GM23338 (cell line): ENCODE data around the gene C14orf93. TPM values are rescaled to one million over a fixed set of nuclear protein-coding genes. Genes with fewer than 3 reads are reported as not detected.

Source experiments
- ATAC-seq: fragments of 200-7000 bp; cut with Tn5 transposase; 3 replicates; pipeline ENCODE4 v1.9.1; 2020
- DNase-seq: peaks from one replicate; pipeline ENCODE4 v3.0.0-alpha.2; 2015; ENCODE audit warnings: low spot score
- H2AFZ ChIP-seq: fragments of 200-600 bp; sonication (generic); 2 replicates; pipeline ENCODE4 v1.8.0; 2016; ENCODE audit warnings: antibody characterized with exemption, mild to moderate bottlenecking, moderate library complexity
- H3F3A ChIP-seq: fragments of 200-600 bp; sonication (generic); replicated peaks from 2 replicates; pipeline ENCODE4 v1.8.0; 2017; ENCODE audit warnings: antibody characterized with exemption, mixed run types, low read depth
- H3K27ac ChIP-seq: fragments of 200-600 bp; sonication (generic); 2 replicates; pipeline ENCODE4 v1.6.1; 2016; ENCODE audit warnings: low read depth
- H3K27me3 ChIP-seq: fragments of 200-600 bp; sonication (generic); 2 replicates; pipeline ENCODE4 v1.8.0; 2016; ENCODE audit warnings: mild to moderate bottlenecking, mixed run types, moderate library complexity; ENCODE audit not compliant: insufficient read depth
- H3K36me3 ChIP-seq: fragments of 200-600 bp; sonication (generic); 2 replicates; pipeline ENCODE4 v1.8.0; 2016; ENCODE audit warnings: mild to moderate bottlenecking; ENCODE audit not compliant: insufficient read depth
- H3K4me1 ChIP-seq: fragments of 200-600 bp; sonication (generic); 2 replicates; pipeline ENCODE4 v1.8.0; 2016; ENCODE audit warnings: mild to moderate bottlenecking, moderate library complexity; ENCODE audit not compliant: insufficient read depth
- H3K4me2 ChIP-seq: fragments of 200-600 bp; sonication (generic); 2 replicates; pipeline ENCODE4 v1.7.1; 2017; ENCODE audit warnings: mixed run types
- H3K4me3 ChIP-seq: fragments of 200-600 bp; sonication (generic); 2 replicates; pipeline ENCODE4 v1.6.1; 2016; ENCODE audit warnings: mixed run types
- H3K79me2 ChIP-seq: fragments of 200-600 bp; sonication (generic); replicated peaks from 2 replicates; pipeline ENCODE4 v1.8.0; 2017; ENCODE audit warnings: mild to moderate bottlenecking; ENCODE audit not compliant: insufficient read depth
- H3K9me2 ChIP-seq: fragments of 200-600 bp; sonication (generic); 2 replicates; pipeline ENCODE4 v1.8.0; 2017; ENCODE audit not compliant: insufficient read depth
- H4K20me1 ChIP-seq: fragments of 200-600 bp; sonication (generic); replicated peaks from 2 replicates; pipeline ENCODE4 v1.8.0; 2017; ENCODE audit warnings: mild to moderate bottlenecking; ENCODE audit not compliant: insufficient read depth
- H3K27ac Mint-ChIP-seq: 2 replicates; pipeline ENCODE4 v1.8.0; 2020; ENCODE audit warnings: inconsistent platforms, mild to moderate bottlenecking, moderate library complexity, mixed read lengths
- H3K27me3 Mint-ChIP-seq: 3 replicates; pipeline ENCODE4 v1.8.0; 2022; ENCODE audit warnings: low read depth, mild to moderate bottlenecking, moderate library complexity, mixed read lengths, inconsistent platforms; ENCODE audit not compliant: insufficient read depth, poor library complexity
- H3K36me3 Mint-ChIP-seq: 3 replicates; pipeline ENCODE4 v1.8.0; 2021; ENCODE audit warnings: low read depth, mild to moderate bottlenecking, inconsistent platforms, moderate library complexity, mixed read lengths
- H3K4me1 Mint-ChIP-seq: 3 replicates; pipeline ENCODE4 v1.8.0; 2020; ENCODE audit warnings: mild to moderate bottlenecking, inconsistent platforms, mixed read lengths
- H3K4me3 Mint-ChIP-seq: 3 replicates; pipeline ENCODE4 v1.8.0; 2021; ENCODE audit warnings: moderate library complexity, mild to moderate bottlenecking, inconsistent platforms, mixed read lengths
- H3K9me3 Mint-ChIP-seq: 3 replicates; pipeline ENCODE4 v1.8.0; 2020; ENCODE audit warnings: moderate library complexity, mild to moderate bottlenecking, inconsistent platforms, mixed read lengths
- JUNB ChIP-seq: IDR thresholded peaks from one replicate; pipeline ENCODE4 v1.6.1; 2016; ENCODE audit warnings: antibody characterized with exemption; ENCODE audit not compliant: unreplicated experiment
- NANOG ChIP-seq: IDR thresholded peaks from 2 replicates; pipeline ENCODE4 v1.6.1; 2016; ENCODE audit warnings: antibody characterized with exemption, borderline replicate concordance
- STAT1 ChIP-seq: IDR thresholded peaks from one replicate; pipeline ENCODE4 v1.6.1; 2016; ENCODE audit warnings: antibody characterized with exemption; ENCODE audit not compliant: unreplicated experiment
- ZNF331 ChIP-seq: fragments of 250-450 bp; sonication (Bioruptor Pico); IDR thresholded peaks from 2 replicates; pipeline ENCODE4 v1.5.0; 2020; ENCODE audit warnings: low read depth, mild to moderate bottlenecking, moderate library complexity
- polyA plus RNA-seq: library from polyadenylated mRNA; unstranded; fragments of >200 nt; fragmentation: Nextera tagmentation; extraction: Ambion mirVana; gene quantifications from 2 replicates; pipeline ENCODE4 v1.2.1, GENCODE V29; 2016
- total RNA-seq: library from RNA; depleted of rRNA; stranded (reverse); fragments of >200 nt; shearing (Covaris generic); gene quantifications from 2 replicates; pipeline ENCODE4 v1.2.3, GENCODE V29; 2014
- TF ChIP-seq, protein P1 (sequence below): IDR thresholded peaks from one replicate; pipeline ENCODE4 v1.6.1; 2018; ENCODE audit warnings: antibody characterized with exemption; ENCODE audit not compliant: unreplicated experiment
- TF ChIP-seq, protein P2 (sequence below), 2 experiments: fragments of 200-600 bp in 1 of 2; sonication (generic) in 1 of 2; conservative IDR thresholded peaks; 2 replicates each; pipeline versions ENCODE4 v1.5.1 to v1.6.1; 2016 to 2017; ENCODE audit warnings: antibody characterized with exemption in 2 of 2, low read depth in 2 of 2, mild to moderate bottlenecking in 2 of 2, moderate library complexity in 1 of 2
- TF ChIP-seq, protein P3 (sequence below): fragments of 250-450 bp; sonication (Bioruptor Pico); IDR thresholded peaks from 2 replicates; pipeline ENCODE4 v1.5.0; 2020; ENCODE audit warnings: mild to moderate bottlenecking, moderate library complexity

Gene C14orf93
- total and polyA plus RNA-seq, 2 experiments from 2014 or later = 3.5 to 11.7 TPM

DNA sequence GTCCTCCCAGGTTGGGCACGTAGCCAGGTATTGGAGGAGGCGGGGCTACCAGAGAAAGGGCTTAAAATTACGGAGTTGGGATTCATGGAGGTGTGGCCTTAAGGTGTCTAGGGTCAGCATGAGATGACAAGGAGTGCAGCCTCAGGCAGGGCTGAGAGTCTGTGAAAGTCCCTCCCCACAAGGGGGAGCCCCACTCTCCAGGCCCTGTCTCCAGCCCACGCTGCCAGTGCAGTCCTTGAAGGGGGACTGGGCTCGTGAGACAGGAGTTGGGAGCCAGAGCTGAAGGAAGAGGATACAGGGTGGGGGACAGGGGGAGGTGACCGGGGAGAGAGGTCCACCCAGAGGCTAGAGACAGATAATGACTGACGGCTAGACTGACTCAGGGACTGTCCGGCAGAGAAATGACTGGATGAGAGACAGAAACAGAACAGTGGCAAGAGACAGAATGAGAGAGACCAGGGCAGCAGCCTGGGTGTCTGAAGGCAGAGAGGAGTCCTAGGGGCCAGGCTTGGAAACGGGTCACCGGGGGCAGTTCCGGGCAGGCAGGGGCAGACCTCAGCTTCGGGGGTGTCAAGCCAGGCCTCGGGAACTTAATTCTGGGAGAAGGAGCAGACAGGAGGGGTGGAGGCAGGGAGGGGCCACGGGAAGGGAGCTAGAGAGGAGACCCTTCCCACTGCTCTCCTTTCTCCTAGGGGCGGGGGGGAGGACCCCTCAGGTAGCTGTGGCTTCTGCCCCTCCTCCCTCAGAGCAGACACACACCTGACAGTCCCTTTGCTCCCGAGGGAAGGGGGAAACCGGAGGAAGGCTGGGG lies 46.4 kb upstream of the C14orf93 start:
- Histone ChIP-seq H3K4me2 (peak overlapping the region; percentile 98), H3F3A (peaks cover 21% of the 10 kb centered on the region), H3K4me3 (peak overlapping the region; percentile 86), H3K27me3 (peaks cover 4% of the 10 kb centered on the region; the same call in 1 of the 2 replicates), H4K20me1 (peaks cover 6% of the 10 kb centered on the region; the same call in 1 of the 2 replicates), H3K79me2 (no peaks in the 10 kb centered on the region), H3K9me2 (no peaks in the 10 kb centered on the region), H3K4me1 (peaks cover 14% of the 10 kb centered on the region; the same call in 1 of the 2 replicates), H3K27ac (no peak overlapping the region), H3K36me3 (peaks cover 10% of the 10 kb centered on the region), H2AFZ (peak overlapping the region; percentile 90)
- DNase-seq (peak; percentile 87), ATAC-seq (peak; percentile 64)
- no peak for TF ChIP-seq ZNF331 (CRISPR knock-in tag)
- TF ChIP-seq NANOG = no peak
- no peak for TF ChIP-seq JUNB
- TF ChIP-seq, protein P1, sequence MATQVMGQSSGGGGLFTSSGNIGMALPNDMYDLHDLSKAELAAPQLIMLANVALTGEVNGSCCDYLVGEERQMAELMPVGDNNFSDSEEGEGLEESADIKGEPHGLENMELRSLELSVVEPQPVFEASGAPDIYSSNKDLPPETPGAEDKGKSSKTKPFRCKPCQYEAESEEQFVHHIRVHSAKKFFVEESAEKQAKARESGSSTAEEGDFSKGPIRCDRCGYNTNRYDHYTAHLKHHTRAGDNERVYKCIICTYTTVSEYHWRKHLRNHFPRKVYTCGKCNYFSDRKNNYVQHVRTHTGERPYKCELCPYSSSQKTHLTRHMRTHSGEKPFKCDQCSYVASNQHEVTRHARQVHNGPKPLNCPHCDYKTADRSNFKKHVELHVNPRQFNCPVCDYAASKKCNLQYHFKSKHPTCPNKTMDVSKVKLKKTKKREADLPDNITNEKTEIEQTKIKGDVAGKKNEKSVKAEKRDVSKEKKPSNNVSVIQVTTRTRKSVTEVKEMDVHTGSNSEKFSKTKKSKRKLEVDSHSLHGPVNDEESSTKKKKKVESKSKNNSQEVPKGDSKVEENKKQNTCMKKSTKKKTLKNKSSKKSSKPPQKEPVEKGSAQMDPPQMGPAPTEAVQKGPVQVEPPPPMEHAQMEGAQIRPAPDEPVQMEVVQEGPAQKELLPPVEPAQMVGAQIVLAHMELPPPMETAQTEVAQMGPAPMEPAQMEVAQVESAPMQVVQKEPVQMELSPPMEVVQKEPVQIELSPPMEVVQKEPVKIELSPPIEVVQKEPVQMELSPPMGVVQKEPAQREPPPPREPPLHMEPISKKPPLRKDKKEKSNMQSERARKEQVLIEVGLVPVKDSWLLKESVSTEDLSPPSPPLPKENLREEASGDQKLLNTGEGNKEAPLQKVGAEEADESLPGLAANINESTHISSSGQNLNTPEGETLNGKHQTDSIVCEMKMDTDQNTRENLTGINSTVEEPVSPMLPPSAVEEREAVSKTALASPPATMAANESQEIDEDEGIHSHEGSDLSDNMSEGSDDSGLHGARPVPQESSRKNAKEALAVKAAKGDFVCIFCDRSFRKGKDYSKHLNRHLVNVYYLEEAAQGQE = no peak
- no peak for TF ChIP-seq STAT1
- TF ChIP-seq, protein P2, sequence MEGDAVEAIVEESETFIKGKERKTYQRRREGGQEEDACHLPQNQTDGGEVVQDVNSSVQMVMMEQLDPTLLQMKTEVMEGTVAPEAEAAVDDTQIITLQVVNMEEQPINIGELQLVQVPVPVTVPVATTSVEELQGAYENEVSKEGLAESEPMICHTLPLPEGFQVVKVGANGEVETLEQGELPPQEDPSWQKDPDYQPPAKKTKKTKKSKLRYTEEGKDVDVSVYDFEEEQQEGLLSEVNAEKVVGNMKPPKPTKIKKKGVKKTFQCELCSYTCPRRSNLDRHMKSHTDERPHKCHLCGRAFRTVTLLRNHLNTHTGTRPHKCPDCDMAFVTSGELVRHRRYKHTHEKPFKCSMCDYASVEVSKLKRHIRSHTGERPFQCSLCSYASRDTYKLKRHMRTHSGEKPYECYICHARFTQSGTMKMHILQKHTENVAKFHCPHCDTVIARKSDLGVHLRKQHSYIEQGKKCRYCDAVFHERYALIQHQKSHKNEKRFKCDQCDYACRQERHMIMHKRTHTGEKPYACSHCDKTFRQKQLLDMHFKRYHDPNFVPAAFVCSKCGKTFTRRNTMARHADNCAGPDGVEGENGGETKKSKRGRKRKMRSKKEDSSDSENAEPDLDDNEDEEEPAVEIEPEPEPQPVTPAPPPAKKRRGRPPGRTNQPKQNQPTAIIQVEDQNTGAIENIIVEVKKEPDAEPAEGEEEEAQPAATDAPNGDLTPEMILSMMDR (conservative IDR thresholded peaks at IDR 0.05; ENCODE audit: low read depth in 2 of 2) = peak; percentile 81 to 84
- TF ChIP-seq, protein P3, sequence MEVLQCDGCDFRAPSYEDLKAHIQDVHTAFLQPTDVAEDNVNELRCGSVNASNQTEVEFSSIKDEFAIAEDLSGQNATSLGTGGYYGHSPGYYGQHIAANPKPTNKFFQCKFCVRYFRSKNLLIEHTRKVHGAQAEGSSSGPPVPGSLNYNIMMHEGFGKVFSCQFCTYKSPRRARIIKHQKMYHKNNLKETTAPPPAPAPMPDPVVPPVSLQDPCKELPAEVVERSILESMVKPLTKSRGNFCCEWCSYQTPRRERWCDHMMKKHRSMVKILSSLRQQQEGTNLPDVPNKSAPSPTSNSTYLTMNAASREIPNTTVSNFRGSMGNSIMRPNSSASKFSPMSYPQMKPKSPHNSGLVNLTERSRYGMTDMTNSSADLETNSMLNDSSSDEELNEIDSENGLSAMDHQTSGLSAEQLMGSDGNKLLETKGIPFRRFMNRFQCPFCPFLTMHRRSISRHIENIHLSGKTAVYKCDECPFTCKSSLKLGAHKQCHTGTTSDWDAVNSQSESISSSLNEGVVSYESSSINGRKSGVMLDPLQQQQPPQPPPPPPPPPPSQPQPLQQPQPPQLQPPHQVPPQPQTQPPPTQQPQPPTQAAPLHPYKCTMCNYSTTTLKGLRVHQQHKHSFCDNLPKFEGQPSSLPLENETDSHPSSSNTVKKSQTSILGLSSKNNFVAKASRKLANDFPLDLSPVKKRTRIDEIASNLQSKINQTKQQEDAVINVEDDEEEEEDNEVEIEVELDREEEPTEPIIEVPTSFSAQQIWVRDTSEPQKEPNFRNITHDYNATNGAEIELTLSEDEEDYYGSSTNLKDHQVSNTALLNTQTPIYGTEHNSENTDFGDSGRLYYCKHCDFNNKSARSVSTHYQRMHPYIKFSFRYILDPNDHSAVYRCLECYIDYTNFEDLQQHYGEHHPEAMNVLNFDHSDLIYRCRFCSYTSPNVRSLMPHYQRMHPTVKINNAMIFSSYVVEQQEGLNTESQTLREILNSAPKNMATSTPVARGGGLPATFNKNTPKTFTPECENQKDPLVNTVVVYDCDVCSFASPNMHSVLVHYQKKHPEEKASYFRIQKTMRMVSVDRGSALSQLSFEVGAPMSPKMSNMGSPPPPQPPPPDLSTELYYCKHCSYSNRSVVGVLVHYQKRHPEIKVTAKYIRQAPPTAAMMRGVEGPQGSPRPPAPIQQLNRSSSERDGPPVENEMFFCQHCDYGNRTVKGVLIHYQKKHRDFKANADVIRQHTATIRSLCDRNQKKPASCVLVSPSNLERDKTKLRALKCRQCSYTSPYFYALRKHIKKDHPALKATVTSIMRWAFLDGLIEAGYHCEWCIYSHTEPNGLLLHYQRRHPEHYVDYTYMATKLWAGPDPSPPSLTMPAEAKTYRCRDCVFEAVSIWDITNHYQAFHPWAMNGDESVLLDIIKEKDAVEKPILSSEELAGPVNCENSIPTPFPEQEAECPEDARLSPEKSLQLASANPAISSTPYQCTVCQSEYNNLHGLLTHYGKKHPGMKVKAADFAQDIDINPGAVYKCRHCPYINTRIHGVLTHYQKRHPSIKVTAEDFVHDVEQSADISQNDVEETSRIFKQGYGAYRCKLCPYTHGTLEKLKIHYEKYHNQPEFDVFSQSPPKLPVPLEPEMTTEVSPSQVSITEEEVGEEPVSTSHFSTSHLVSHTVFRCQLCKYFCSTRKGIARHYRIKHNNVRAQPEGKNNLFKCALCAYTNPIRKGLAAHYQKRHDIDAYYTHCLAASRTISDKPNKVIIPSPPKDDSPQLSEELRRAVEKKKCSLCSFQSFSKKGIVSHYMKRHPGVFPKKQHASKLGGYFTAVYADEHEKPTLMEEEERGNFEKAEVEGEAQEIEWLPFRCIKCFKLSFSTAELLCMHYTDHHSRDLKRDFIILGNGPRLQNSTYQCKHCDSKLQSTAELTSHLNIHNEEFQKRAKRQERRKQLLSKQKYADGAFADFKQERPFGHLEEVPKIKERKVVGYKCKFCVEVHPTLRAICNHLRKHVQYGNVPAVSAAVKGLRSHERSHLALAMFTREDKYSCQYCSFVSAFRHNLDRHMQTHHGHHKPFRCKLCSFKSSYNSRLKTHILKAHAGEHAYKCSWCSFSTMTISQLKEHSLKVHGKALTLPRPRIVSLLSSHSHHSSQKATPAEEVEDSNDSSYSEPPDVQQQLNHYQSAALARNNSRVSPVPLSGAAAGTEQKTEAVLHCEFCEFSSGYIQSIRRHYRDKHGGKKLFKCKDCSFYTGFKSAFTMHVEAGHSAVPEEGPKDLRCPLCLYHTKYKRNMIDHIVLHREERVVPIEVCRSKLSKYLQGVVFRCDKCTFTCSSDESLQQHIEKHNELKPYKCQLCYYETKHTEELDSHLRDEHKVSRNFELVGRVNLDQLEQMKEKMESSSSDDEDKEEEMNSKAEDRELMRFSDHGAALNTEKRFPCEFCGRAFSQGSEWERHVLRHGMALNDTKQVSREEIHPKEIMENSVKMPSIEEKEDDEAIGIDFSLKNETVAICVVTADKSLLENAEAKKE (CRISPR knock-in tag) = no peak
- peak overlapping the region; percentile 73 for H3K4me3 Mint-ChIP-seq
- H3K27me3 Mint-ChIP-seq = peaks cover 18% of the 10 kb centered on the region
- H3K27ac Mint-ChIP-seq = no peak overlapping the region
- peaks cover 42% of the 10 kb centered on the region for H3K36me3 Mint-ChIP-seq
- no peaks in the 10 kb centered on the region for H3K9me3 Mint-ChIP-seq
- peaks cover 17% of the 10 kb centered on the region for H3K4me1 Mint-ChIP-seq
